AG09319 (cell line): ENCODE results near the gene UNC5A.

Source experiments
- DNase-seq: peaks from one replicate; pipeline ENCODE4 v3.0.0-alpha.2; 2010; ENCODE audit warnings: low read depth; ENCODE audit errors: extremely low read depth
- CTCF ChIP-seq: IDR thresholded peaks from 2 replicates; pipeline ENCODE4 v1.5.1; 2011; ENCODE audit warnings: low read depth, mild to moderate bottlenecking, inconsistent platforms, low read length, moderate library complexity

The UNC5A gene

DNA sequence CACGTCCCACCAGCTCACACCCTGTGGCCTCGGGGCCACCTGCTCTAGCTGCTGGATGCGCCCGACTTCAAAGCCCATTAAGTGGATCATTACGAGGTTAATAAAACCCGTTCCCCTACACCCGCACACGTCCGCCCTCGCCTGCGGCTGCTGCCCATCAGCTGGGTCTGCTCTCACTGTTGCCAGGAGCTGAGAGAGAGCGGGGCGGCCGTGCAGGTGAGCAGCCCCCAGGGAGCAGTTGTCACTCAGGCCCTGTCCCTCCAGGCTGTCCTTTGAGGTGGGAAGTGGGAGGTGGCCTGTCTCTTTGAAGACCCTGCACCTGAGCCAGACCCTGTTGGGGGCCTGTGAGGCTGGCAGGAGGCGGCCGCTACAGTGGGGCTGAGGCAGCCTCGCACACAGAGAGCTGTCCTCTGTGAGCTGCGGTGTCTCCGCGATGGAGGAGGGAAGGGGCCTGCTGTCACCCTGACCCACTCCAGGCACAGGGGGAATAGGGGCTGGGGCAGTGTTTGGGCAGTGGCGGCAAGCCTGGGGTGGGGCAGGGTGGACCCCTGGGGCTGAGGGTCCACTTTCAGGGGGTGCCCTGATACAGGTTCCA, 12.8 kb upstream of the UNC5A start:
- no peak for DNase-seq
- TF ChIP-seq CTCF = no peak

DNA sequence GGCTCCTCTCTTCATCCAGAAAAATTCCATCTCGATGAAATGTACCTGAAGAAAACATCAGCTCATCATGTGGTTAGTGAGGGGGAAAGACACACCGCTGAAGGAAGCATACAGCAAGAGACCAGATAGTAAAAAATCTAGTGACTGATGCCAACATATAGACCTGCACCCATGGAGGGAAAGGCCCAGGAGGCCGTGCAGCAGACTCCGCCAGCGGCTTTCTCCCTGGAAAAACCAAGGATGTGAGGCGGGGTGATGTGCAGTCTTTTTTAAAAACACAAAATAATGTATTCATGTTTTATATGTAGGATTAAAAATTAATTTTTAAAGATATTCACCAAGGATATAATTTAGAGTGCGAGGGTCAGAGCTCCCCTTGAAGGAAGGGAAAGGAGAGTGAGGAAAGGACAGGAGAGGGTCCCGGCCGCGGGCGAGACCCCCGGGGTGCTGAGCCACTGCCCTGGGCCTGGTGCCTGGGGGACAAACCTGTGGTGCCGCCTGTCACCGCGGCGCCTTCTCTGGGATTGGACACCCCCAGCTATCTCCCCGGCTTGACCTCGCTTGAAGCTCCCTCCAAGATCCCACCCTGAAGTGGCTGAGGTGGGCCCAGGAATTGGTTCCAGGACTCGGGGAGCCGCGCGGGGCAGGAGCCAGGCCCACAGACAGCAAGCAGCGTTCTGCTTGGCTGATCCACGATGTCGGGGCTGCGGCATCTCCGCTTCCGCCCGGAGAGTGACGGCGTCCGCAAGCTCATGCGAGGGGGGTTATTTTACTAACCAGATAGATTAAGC, 12.1 kb upstream of the UNC5A start:
- no peak for TF ChIP-seq CTCF

DNA sequence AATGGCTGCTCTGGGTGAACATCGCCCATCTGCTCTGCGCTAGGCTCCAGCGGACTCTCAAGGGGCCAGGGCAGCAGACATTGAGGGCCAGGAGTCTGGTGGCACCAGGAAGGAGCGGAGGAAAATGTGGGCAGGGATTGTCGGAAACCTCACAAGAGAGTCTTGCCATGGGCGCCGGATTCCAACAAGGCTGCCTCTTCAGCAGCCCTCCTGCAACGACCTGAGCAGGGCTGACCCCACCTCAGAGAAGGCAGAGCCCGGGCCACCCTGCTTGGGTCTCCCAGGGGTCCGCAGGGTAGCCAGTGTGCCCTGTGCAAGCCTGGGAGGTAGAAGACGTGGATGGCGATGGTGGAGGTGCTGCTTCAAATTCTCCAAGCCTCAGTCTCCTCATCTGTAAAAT, 11.4 kb upstream of the UNC5A start:
- DNase-seq = no peak
- no peak for TF ChIP-seq CTCF

More for the DNA sequence above, 12.1 kb upstream of the UNC5A start:
- no peak for DNase-seq

DNA sequence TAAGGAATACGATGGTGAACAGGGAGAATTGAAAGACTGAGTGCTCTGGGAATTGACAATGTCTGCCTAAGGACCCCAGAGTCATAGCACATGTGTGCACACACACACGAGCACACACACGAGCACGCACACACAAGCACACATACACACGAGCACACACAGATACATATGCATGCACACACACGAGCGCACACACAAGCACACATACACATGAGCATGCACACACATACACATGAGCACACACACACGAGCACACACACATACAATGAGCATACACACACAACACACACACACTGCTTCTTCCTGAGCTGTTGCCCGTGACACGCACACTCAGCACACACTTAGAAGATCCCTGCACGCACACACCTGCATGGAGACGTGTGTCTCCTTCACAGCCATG, 10.9 kb upstream of the UNC5A start:
- no peak for TF ChIP-seq CTCF
- DNase-seq = no peak

DNA sequence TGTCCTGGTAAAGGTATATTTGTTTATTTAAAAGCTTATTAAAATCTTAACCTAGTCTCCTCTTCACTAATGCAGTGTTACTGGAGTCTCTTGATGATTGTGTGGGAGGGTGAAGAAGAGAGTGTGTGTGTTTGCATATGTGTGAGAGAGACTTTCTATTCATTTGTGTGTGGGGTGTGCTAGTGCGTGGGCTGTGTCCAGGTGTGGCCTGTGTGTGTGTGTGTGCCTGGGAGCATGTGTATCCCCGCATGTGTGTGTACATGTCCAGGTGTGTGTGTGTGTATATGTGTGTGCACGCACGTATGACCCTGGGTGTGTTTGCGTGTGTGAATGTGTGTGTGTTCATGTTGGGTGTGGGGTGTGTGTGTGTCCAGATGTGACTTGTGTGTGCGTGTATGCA, 10.3 kb upstream of the UNC5A start:
- DNase-seq = no peak
- TF ChIP-seq CTCF = no peak

DNA sequence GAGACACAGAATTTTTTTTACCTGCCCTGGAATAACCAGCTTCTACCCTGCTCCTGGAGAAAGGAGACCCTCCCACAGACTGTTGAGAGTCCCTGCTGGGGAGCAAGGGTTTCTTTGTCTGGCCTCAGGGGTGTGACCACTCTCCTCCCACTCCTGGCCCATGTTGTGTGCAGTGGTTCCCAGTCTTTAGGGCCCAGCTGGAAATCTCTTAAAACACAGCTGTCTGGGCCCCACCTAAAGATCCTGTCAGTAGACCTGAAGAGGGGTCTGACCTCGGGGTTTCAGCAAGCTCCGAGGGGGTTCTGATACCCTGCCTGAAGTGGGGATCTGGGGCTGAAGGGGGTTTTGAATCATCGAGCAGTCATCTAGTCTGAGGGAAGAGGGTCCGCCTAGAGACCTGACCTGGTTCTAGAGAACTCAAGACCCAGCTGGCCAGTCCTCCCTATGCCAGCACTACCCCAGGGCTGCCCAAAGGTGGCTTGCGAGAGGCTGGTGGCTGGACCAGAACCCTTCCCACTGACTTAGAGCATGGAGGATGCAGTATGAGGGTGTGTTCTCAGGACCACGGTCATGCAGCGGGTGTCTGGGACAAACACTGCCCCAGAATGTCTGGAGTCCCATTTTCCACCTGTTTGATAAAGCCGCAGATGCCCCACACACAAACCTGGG, 8.1 kb upstream of the UNC5A start:
- DNase-seq = no peak
- TF ChIP-seq CTCF = no peak
